ENCODE data around the gene NAV2.

- TF ChIP-seq CTCF (IDR thresholded peaks at IDR 0.05) (no peak), POLR2AphosphoS5 (IDR thresholded peaks at IDR 0.05) (no peak), POLR2A (IDR thresholded peaks at IDR 0.05) (no peak)
Observed at GRCh38 chr11:20046416-20046815, 333.8 kb downstream of the NAV2 start.
